Brain microvascular endothelial cell (primary cell): ENCODE results near the gene ATP4A.

Experiments
- DNase-seq: peaks from one replicate; pipeline ENCODE4 v3.0.0-alpha.2; 2020
- H3K27ac ChIP-seq: fragments of 250-450 bp; sonication (Bioruptor Pico); 2 replicates; pipeline ENCODE4 v1.5.1; 2020; ENCODE audit warnings: mild to moderate bottlenecking, moderate library complexity
- H3K27me3 ChIP-seq: fragments of 250-450 bp; sonication (Bioruptor Pico); replicated peaks from 2 replicates; pipeline ENCODE4 v1.5.1; 2020; ENCODE audit warnings: mild to moderate bottlenecking
- H3K36me3 ChIP-seq: fragments of 250-450 bp; sonication (Bioruptor Pico); replicated peaks from 2 replicates; pipeline ENCODE4 v1.5.1; 2020; ENCODE audit warnings: mild to moderate bottlenecking
- H3K4me3 ChIP-seq: 2 replicates; pipeline ENCODE4 v1.5.1; 2011; ENCODE audit warnings: low read depth, mild to moderate bottlenecking, control low read depth, low read length, moderate library complexity
- in situ Hi-C: cut with HindIII; loops from 2 replicates; pipeline ENCODE4 v1.10.0; 2017; ENCODE audit warnings: low sequenced_read_pairs, low pct_ligation_motif_present
- TF ChIP-seq, protein P1 (sequence below): IDR thresholded peaks from 2 replicates; pipeline ENCODE4 v1.5.1; 2011; ENCODE audit warnings: low read depth, mild to moderate bottlenecking, moderate library complexity, low read length, control low read depth, inconsistent platforms; ENCODE audit errors: missing control alignments

ATP4A gene

DNA sequence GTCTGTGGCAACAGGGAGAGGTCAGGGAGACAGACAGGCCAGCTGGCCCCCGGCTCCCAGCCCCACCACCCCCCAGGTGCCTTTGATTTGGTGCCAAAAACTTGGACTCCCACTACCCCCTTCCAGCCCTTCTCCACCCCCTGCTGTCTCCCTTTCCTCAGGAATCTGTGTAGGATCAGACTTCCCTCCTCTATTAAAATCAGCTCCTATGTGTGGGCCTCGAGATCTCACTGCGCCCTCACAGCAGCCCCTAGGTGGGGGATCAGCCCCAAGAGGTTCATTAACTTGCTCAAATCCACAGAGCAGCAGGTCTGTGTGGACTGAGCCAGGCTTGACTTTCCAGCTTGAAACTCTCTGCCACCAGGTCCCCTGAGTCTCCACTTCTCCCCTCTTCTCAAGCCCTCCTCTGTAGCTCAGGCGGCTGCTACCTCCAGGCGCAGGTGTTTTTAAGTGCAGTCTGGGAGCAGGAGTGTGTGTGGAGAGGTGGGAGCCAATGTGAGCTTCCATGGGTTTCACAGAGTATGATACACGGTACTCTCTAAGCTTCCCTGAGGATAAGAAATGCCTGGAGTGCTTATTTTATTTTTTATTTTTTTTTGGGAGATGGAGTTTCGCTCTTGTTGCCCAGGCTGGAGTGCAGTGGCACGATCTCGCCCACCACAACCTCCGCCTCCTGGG, 28.5 kb downstream of the ATP4A start:
- H3K27ac ChIP-seq, result no peak overlapping the region
- H3K4me3 ChIP-seq, result no peak overlapping the region
- H3K27me3 ChIP-seq, result peaks cover 12% of the 10 kb centered on the region
- DNase-seq, result no peak
- TF ChIP-seq, protein P1, sequence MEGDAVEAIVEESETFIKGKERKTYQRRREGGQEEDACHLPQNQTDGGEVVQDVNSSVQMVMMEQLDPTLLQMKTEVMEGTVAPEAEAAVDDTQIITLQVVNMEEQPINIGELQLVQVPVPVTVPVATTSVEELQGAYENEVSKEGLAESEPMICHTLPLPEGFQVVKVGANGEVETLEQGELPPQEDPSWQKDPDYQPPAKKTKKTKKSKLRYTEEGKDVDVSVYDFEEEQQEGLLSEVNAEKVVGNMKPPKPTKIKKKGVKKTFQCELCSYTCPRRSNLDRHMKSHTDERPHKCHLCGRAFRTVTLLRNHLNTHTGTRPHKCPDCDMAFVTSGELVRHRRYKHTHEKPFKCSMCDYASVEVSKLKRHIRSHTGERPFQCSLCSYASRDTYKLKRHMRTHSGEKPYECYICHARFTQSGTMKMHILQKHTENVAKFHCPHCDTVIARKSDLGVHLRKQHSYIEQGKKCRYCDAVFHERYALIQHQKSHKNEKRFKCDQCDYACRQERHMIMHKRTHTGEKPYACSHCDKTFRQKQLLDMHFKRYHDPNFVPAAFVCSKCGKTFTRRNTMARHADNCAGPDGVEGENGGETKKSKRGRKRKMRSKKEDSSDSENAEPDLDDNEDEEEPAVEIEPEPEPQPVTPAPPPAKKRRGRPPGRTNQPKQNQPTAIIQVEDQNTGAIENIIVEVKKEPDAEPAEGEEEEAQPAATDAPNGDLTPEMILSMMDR, result no peak
- in situ Hi-C loops, result no loop called here
- H3K36me3 ChIP-seq, result no peaks in the 10 kb centered on the region

DNA sequence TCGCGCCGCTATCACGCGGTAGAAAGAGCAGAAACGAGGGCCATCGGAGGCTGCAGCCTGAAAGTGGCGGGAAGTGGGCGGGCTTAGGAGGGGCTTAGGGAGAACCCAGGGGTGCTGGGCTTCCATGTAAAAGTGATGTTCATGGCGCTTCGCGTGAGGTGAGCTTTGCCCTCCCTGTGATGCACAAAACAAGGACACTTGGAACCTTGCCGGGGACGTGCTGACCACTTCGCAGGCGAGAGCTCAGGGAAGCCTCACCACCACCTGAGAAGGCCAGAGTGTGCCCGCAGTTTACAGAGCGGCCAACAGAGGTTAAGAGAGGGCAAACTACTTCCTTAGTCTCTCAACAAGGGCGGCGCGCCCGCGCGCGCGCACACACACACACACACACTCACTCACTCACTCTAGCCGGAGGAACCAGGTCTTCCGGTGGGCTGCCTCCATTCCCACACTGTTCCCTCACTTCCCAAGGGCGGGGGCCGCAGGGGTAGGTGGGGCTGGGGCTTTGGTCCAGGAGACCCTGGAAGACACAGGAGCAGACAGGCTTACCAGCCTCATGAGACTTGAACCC, 29.6 kb downstream of the ATP4A start:
- H3K27me3 ChIP-seq, result peaks cover 12% of the 10 kb centered on the region
- no peak for DNase-seq
- TF ChIP-seq, protein P1, result no peak
- H3K36me3 ChIP-seq, result no peaks in the 10 kb centered on the region
- no peak overlapping the region for H3K4me3 ChIP-seq
- in situ Hi-C loops, result no loop called here
- H3K27ac ChIP-seq, result no peak overlapping the region

DNA sequence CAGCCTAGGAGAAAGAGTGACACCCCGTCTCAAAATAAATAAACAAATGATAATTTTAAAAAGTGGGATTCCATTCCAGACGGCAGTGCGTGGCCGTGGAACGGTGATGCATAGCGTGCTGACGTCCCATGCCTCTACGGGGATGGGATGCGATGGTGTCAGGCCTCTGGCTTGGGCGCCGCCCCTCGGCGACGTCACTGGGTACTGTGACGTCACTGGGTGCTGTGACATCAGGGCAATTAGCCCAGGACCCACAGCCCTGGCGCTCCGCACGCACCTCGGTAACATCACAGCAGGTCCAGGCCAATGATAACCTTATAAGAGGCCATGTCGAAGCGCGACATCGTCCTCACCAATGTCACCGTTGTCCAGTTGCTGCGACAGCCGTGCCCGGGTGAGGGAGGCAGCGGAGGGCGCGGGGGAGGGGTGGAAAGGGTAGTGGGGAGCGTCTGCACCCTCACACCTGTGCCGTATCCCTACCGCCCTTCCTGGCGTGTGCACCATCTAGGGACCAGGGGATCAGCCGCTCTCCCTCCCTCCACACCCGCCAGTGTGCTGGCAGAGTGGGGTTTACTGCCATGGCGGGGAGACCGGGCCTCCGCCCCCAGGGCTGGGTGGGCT, 30.1 kb downstream of the ATP4A start, which contains the start of gene GAPDHS:
Gene GAPDHS, plus strand, starts transcription at position 256 of the 621 bp plus-strand sequence. Its CDS starts 72 bp downstream, at position 328.
- Histone ChIP-seq H3K36me3 (no peaks in the 10 kb centered on the region), H3K27ac (no peak within 1 kb of the TSS), H3K27me3 (peaks cover 12% of the 10 kb centered on the region), H3K4me3 (no peak within 1 kb of the TSS)
- TF ChIP-seq, protein P1, result no peak
- DNase-seq, result no peak
- in situ Hi-C loops, result no loop called here

DNA sequence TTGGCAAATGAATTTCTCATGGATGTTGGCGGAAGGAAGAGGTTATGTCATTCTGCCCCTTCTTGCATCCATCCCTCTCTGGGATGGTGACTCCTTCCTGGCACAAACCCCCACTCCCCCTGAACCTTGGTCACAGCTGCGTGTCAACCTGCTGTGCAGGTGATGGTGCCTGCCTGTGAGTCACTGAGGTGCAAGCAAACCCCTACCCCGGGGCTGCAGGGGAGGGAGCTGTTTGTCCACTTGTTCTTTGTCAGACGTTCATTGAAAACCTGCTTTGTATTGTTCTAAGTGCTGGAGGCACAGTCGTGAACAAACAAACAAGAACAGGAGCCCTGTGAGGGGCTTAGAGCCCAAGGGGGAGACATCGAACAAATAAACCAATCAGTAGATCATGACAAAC, 32.2 kb downstream of the ATP4A start:
- TF ChIP-seq, protein P1, result no peak
- Histone ChIP-seq H3K27ac (no peak overlapping the region), H3K4me3 (no peak overlapping the region), H3K36me3 (no peaks in the 10 kb centered on the region), H3K27me3 (peaks cover 12% of the 10 kb centered on the region)
- in situ Hi-C loops, result no loop called here
- DNase-seq, result no peak

DNA sequence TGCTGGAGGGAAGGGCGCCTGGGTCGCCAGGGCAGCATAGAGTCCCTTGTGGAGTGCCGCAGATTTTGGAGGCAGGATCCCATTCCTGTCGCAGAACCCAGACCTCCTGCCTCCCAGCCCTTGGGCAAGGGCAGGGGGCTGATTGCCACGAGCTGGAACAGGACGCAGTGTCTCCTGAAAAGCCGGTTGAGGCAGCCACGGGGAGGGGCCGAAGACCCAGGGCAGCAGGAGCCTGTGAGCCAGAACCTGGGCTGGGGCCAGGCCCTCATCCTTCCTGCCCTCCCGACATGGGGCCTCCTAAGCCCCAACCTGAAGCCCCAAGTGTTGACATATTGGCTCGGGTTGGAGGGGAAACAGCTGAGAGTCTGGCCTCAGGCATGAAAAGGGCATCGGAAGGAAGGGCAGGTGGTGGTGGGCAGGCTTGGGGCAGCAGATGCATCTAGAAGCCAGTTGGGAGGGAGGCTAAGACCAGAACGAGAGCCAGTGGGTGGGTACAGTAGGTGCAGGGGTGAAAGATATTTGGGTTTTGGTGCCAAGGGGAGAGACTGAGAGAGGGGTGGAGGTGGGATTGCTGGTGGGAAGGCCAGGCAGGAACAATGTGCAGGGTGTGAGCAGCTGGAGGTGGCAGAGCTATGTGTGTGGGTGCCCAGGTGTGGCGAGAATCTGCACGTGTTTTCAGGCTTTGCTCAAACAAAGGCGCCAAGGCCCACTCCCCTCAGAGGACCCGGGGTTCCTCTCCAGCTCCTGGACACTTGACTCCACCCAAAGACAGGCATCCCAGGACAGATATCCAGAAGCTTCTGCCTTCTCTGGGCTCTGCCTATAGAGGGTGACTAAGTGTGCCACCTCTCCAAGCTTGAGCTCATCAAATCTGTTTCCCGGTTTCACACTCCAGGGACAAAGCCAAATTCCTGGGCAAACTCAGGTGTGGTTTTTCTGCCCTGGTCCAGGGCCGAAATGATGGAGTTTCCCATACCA, 33.9 kb downstream of the ATP4A start:
- no peak overlapping the region for H3K27ac ChIP-seq
- no peak for DNase-seq
- in situ Hi-C loops, result no loop called here
- peaks cover 12% of the 10 kb centered on the region for H3K27me3 ChIP-seq
- TF ChIP-seq, protein P1, result no peak
- no peak overlapping the region for H3K4me3 ChIP-seq
- H3K36me3 ChIP-seq, result no peaks in the 10 kb centered on the region
